ENCODE data around the gene ASB4. TPM values are rescaled to one million over a fixed set of nuclear protein-coding genes. Genes with fewer than 3 reads are reported as not detected.

Gene ASB4
- total and polyA plus RNA-seq, 4 donors: 0.09 to 1.1 (median 0.38) TPM

DNA sequence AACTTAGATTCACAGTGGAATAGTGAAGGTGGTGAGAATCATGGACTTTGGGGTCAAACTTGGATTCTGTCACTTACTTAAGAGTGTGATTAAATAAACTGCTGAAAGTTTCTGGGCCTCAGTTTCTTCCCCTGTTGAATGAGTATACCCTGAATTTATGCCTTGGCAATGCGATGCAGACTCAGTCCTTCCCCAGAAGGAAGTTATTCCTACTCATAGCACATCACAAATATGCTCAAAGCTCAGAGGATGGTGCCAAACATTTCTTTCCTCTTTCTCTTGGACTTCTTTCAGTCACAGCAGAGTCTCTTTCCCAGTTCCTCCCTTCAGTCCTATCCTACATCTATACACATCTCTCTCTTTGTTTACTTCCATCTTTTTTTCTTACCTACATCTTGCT is 45.1 kb downstream of the ASB4 start:
- H3K9ac ChIP-seq (ENCODE audit: low read depth in 1 of 2, low read length in 2 of 2): no peak overlapping the region
- TF ChIP-seq SP1 (IDR thresholded peaks at IDR 0.05): no peak
- no peaks in the 10 kb centered on the region for H3K27me3 ChIP-seq (ENCODE audit: control insufficient read depth in 4 of 4, insufficient read depth in 4 of 4, low read length in 3 of 4)
- no peaks in the 10 kb centered on the region for H3K9me3 ChIP-seq (ENCODE audit: control insufficient read depth in 4 of 4, low read length in 3 of 4)
- no peak for DNase-seq (ENCODE audit: low spot score)
- peaks cover 0 to 22% (median 8%) of the 10 kb centered on the region in 4 donors for H3K4me1 ChIP-seq (ENCODE audit: control insufficient read depth in 4 of 4, insufficient read depth in 4 of 4, low read length in 3 of 4)
- H3K36me3 ChIP-seq (ENCODE audit: control insufficient read depth in 4 of 4, insufficient read depth in 3 of 4, low read depth in 1 of 4, low read length in 3 of 4): no peaks in the 10 kb centered on the region
- 94% methylated on average over 1 of the region's 1 CpG for WGBS
- H3K4me3 ChIP-seq (ENCODE audit: low read depth in 1 of 3, low read length in 3 of 3): no peak overlapping the region
- H3K27ac ChIP-seq (ENCODE audit: low read depth in 1 of 2, low read length in 2 of 2): no peak overlapping the region

DNA sequence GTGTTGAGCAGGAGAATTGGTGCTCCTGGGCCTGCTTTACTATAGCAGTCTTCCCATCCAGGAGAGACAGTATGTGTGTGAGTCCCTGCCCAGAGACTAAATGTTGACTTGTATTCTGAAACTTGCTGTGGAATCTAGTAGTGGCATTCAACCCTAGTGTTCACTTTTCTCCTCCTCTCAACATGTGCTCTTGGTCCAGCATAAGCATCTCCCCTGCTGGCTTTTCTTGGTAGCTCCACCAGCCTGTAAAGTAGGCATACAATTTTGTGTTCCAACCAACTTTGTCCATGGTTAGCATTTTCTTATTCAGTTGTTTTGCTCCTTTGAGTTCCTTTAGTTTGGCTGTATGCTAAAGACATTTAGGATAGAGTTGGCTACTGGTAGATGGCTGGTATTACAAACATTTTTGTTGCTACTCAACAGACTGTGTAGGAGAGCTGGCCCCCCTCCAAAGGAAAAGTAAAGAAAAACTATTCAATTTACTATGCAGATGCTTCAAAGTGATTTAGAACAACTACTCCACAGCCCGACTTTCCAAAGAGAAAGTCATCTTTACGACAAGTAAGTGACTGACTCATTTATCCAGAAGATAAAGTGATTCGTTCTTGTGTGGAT is 46.0 kb downstream of the ASB4 start:
- no peak overlapping the region for H3K4me3 ChIP-seq (ENCODE audit: low read depth in 1 of 3, low read length in 3 of 3)
- TF ChIP-seq JUND (IDR thresholded peaks at IDR 0.05) (no peak), RAD21 (IDR thresholded peaks at IDR 0.05) (no peak)
- TF ChIP-seq, protein P1, sequence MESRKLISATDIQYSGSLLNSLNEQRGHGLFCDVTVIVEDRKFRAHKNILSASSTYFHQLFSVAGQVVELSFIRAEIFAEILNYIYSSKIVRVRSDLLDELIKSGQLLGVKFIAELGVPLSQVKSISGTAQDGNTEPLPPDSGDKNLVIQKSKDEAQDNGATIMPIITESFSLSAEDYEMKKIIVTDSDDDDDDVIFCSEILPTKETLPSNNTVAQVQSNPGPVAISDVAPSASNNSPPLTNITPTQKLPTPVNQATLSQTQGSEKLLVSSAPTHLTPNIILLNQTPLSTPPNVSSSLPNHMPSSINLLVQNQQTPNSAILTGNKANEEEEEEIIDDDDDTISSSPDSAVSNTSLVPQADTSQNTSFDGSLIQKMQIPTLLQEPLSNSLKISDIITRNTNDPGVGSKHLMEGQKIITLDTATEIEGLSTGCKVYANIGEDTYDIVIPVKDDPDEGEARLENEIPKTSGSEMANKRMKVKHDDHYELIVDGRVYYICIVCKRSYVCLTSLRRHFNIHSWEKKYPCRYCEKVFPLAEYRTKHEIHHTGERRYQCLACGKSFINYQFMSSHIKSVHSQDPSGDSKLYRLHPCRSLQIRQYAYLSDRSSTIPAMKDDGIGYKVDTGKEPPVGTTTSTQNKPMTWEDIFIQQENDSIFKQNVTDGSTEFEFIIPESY (IDR thresholded peaks at IDR 0.05): no peak
- no peaks in the 10 kb centered on the region for H3K9me3 ChIP-seq (ENCODE audit: control insufficient read depth in 4 of 4, low read length in 3 of 4)
- WGBS: 88% methylated on average over 3 of the region's 3 CpGs
- no peaks in the 10 kb centered on the region for H3K27me3 ChIP-seq (ENCODE audit: control insufficient read depth in 4 of 4, insufficient read depth in 4 of 4, low read length in 3 of 4)
- DNase-seq (ENCODE audit: low spot score): no peak
- no peaks in the 10 kb centered on the region for H3K36me3 ChIP-seq (ENCODE audit: control insufficient read depth in 4 of 4, insufficient read depth in 3 of 4, low read depth in 1 of 4, low read length in 3 of 4)
- no peak overlapping the region for H3K9ac ChIP-seq (ENCODE audit: low read depth in 1 of 2, low read length in 2 of 2)
- H3K4me1 ChIP-seq (ENCODE audit: control insufficient read depth in 4 of 4, insufficient read depth in 4 of 4, low read length in 3 of 4): peaks cover 0 to 30% (median 9%) of the 10 kb centered on the region in 4 donors
- H3K27ac ChIP-seq (ENCODE audit: low read depth in 1 of 2, low read length in 2 of 2): no peak overlapping the region

DNA sequence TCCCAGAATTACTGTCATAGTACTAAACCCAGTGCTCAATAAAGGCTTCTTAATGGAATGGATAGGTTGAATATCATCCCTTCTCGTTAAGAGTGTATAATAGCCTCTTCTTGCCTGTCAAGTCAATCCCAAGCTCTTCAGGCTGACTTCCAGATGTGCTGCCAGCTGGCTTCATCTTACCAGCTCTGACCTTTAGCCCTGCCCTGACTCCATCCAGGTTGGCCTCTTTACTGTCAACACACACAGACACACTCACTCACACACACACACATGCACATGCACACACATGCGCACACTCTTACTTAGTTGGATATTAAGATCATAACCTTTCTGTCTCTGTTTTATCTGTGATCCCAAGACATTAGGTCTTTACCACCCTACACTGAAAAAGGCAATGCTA is 49.1 kb downstream of the ASB4 start:
- no peak overlapping the region for H3K9ac ChIP-seq (ENCODE audit: low read depth in 1 of 2, low read length in 2 of 2)
- TF ChIP-seq JUND (IDR thresholded peaks at IDR 0.05): peak; percentile 39 to 51
- no peak for TF ChIP-seq GABPA (IDR thresholded peaks at IDR 0.05 in 1 of 2, conservative IDR thresholded peaks at IDR 0.05 in 1 of 2)
- TF ChIP-seq NR2F2 (IDR thresholded peaks at IDR 0.05): peak; percentile 60
- TF ChIP-seq RAD21 (IDR thresholded peaks at IDR 0.05): peak in 1 of 2 donors; percentile 56
- TF ChIP-seq, protein P2, sequence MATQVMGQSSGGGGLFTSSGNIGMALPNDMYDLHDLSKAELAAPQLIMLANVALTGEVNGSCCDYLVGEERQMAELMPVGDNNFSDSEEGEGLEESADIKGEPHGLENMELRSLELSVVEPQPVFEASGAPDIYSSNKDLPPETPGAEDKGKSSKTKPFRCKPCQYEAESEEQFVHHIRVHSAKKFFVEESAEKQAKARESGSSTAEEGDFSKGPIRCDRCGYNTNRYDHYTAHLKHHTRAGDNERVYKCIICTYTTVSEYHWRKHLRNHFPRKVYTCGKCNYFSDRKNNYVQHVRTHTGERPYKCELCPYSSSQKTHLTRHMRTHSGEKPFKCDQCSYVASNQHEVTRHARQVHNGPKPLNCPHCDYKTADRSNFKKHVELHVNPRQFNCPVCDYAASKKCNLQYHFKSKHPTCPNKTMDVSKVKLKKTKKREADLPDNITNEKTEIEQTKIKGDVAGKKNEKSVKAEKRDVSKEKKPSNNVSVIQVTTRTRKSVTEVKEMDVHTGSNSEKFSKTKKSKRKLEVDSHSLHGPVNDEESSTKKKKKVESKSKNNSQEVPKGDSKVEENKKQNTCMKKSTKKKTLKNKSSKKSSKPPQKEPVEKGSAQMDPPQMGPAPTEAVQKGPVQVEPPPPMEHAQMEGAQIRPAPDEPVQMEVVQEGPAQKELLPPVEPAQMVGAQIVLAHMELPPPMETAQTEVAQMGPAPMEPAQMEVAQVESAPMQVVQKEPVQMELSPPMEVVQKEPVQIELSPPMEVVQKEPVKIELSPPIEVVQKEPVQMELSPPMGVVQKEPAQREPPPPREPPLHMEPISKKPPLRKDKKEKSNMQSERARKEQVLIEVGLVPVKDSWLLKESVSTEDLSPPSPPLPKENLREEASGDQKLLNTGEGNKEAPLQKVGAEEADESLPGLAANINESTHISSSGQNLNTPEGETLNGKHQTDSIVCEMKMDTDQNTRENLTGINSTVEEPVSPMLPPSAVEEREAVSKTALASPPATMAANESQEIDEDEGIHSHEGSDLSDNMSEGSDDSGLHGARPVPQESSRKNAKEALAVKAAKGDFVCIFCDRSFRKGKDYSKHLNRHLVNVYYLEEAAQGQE (IDR thresholded peaks at IDR 0.05): no peak
- peak; percentile 87 to 96 for TF ChIP-seq RXRA (IDR thresholded peaks at IDR 0.05)
- peak; percentile 65 for TF ChIP-seq SP1 (IDR thresholded peaks at IDR 0.05)
- TF ChIP-seq HNF4G (IDR thresholded peaks at IDR 0.05): peak; percentile 38
- no peak for TF ChIP-seq EGR1 (IDR thresholded peaks at IDR 0.05; ENCODE audit: low read depth in 2 of 2)
- TF ChIP-seq, protein P3, sequence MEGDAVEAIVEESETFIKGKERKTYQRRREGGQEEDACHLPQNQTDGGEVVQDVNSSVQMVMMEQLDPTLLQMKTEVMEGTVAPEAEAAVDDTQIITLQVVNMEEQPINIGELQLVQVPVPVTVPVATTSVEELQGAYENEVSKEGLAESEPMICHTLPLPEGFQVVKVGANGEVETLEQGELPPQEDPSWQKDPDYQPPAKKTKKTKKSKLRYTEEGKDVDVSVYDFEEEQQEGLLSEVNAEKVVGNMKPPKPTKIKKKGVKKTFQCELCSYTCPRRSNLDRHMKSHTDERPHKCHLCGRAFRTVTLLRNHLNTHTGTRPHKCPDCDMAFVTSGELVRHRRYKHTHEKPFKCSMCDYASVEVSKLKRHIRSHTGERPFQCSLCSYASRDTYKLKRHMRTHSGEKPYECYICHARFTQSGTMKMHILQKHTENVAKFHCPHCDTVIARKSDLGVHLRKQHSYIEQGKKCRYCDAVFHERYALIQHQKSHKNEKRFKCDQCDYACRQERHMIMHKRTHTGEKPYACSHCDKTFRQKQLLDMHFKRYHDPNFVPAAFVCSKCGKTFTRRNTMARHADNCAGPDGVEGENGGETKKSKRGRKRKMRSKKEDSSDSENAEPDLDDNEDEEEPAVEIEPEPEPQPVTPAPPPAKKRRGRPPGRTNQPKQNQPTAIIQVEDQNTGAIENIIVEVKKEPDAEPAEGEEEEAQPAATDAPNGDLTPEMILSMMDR (IDR thresholded peaks at IDR 0.05; ENCODE audit: low read depth, low read length, missing input control): no peak
- TF ChIP-seq YY1 (IDR thresholded peaks at IDR 0.05): no peak
- no peak for TF ChIP-seq TAF1 (conservative IDR thresholded peaks at IDR 0.05)
- TF ChIP-seq, protein P4, sequence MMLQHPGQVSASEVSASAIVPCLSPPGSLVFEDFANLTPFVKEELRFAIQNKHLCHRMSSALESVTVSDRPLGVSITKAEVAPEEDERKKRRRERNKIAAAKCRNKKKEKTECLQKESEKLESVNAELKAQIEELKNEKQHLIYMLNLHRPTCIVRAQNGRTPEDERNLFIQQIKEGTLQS (IDR thresholded peaks at IDR 0.05): no peak
- peak; percentile 70 for TF ChIP-seq FOXA2 (IDR thresholded peaks at IDR 0.05)
- TF ChIP-seq HNF4A (conservative IDR thresholded peaks at IDR 0.05): peak; percentile 83 to 85
- TF ChIP-seq FOXA1 (IDR thresholded peaks at IDR 0.05): no peak
- TF ChIP-seq, protein P1 (IDR thresholded peaks at IDR 0.05): no peak
- TF ChIP-seq, protein P5, sequence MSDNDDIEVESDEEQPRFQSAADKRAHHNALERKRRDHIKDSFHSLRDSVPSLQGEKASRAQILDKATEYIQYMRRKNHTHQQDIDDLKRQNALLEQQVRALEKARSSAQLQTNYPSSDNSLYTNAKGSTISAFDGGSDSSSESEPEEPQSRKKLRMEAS (IDR thresholded peaks at IDR 0.05): no peak
- WGBS: 35% methylated on average over 2 of the region's 2 CpGs
- no peak overlapping the region for H3K4me3 ChIP-seq (ENCODE audit: low read depth in 1 of 3, low read length in 3 of 3)
- H3K27me3 ChIP-seq (ENCODE audit: control insufficient read depth in 4 of 4, insufficient read depth in 4 of 4, low read length in 3 of 4): no peaks in the 10 kb centered on the region
- H3K9me3 ChIP-seq (ENCODE audit: control insufficient read depth in 4 of 4, low read length in 3 of 4): no peaks in the 10 kb centered on the region
- no peak for DNase-seq (ENCODE audit: low spot score)
- no peak overlapping the region for H3K27ac ChIP-seq (ENCODE audit: low read depth in 1 of 2, low read length in 2 of 2)
- no peaks in the 10 kb centered on the region for H3K36me3 ChIP-seq (ENCODE audit: control insufficient read depth in 4 of 4, insufficient read depth in 3 of 4, low read depth in 1 of 4, low read length in 3 of 4)
- H3K4me1 ChIP-seq (ENCODE audit: control insufficient read depth in 4 of 4, insufficient read depth in 4 of 4, low read length in 3 of 4): peaks cover 0 to 29% (median 10%) of the 10 kb centered on the region in 4 donors
